Measurements from ENCODE around the gene HEATR1. TPM values are rescaled to one million over a fixed set of nuclear protein-coding genes. Genes with fewer than 3 reads are reported as not detected.

HEATR1 gene
- total RNA-seq, 1 experiment from 2014 or later: 73.0 TPM

Other genes starting within 250 kb of the HEATR1 start
- gene EDARADD, start 210.2 kb downstream of the HEATR1 start, total RNA-seq (2021): 4.5 to 5.0 TPM (median 4.6 TPM) in 3 replicates
- gene LGALS8, start 80.5 kb downstream of the HEATR1 start, total RNA-seq (2021): 8.6 to 10.3 TPM (median 10.1 TPM) in 3 replicates
- 2.0 to 3.5 TPM (median 2.6 TPM) in 3 replicates for gene ACTN2, start 82.0 kb upstream of the HEATR1 start, total RNA-seq (2021)
- gene MTR, start 190.8 kb upstream of the HEATR1 start, total RNA-seq (2021): 27.5 to 36.1 TPM (median 34.5 TPM) in 3 replicates

Measured in WTC11 (cell line).